Lower leg skin (tissue), 3 donors: ENCODE results near the gene UBQLN1.

Experiments used
- CTCF ChIP-seq, 3 donors: fragments of 450-650 bp; IDR thresholded peaks; one replicate each; pipeline ENCODE4 v1.5.1; 2016; ENCODE audit warnings: antibody characterized with exemption in 3 of 3, mild to moderate bottlenecking in 3 of 3, moderate library complexity in 2 of 3
- POLR2A ChIP-seq, 2 donors: fragments of 450-650 bp; IDR thresholded peaks; one replicate each; pipeline ENCODE4 v1.6.1; 2016 to 2017; ENCODE audit warnings: antibody characterized with exemption in 2 of 2, mild to moderate bottlenecking in 1 of 2, moderate library complexity in 1 of 2

GRCh38 chr9:83733739-83734138, 26.0 kb upstream of the UBQLN1 start:
- TF ChIP-seq CTCF (IDR thresholded peaks at IDR 0.05) (no peak), POLR2A (IDR thresholded peaks at IDR 0.05) (no peak)
